Mesenchymal stem cell (in vitro differentiated cells and primary cell): ENCODE results near the gene OR10G3.

Experiments used
- DNase-seq: peaks from one replicate; pipeline ENCODE4 v3.0.0-alpha.2; 2013
- H2AFZ ChIP-seq: one replicate; pipeline ENCODE4 v1.6.1; 2013; ENCODE audit warnings: low read depth, mild to moderate bottlenecking, control low read depth, inconsistent platforms, low read length, moderate library complexity
- H2AK5ac ChIP-seq: 2 replicates; pipeline ENCODE4 v1.6.1; 2013; ENCODE audit warnings: low read length, moderate library complexity, mild to moderate bottlenecking, inconsistent platforms; ENCODE audit not compliant: severe bottlenecking
- H2BK120ac ChIP-seq: one replicate; pipeline ENCODE4 v1.6.1; 2013; ENCODE audit warnings: low read depth, mild to moderate bottlenecking, inconsistent platforms, low read length, moderate library complexity
- H2BK12ac ChIP-seq, 2 experiments: one replicate each; pipeline ENCODE4 v1.6.1; 2013; ENCODE audit warnings: inconsistent platforms in 2 of 2, low read length in 2 of 2, mild to moderate bottlenecking in 2 of 2, moderate library complexity in 2 of 2, control low read depth in 1 of 2
- H2BK15ac ChIP-seq: one replicate; pipeline ENCODE4 v1.6.1; 2013; ENCODE audit warnings: mild to moderate bottlenecking, low read depth, inconsistent platforms; ENCODE audit not compliant: poor library complexity, severe bottlenecking
- H2BK5ac ChIP-seq: 2 replicates; pipeline ENCODE4 v1.6.1; 2013; ENCODE audit warnings: low read depth, mild to moderate bottlenecking, low read length, control low read depth, inconsistent platforms; ENCODE audit not compliant: poor library complexity, severe bottlenecking
- H3K14ac ChIP-seq, 2 experiments: one replicate each; pipeline ENCODE4 v1.6.1; 2013; ENCODE audit warnings: inconsistent platforms in 2 of 2, low read length in 2 of 2, control low read depth in 1 of 2, mild to moderate bottlenecking in 1 of 2, moderate library complexity in 1 of 2
- H3K18ac ChIP-seq, 2 experiments: one replicate each; pipeline ENCODE4 v1.6.1; 2013; ENCODE audit warnings: inconsistent platforms in 2 of 2, low read length in 2 of 2, control low read depth in 1 of 2, low read depth in 1 of 2, mild to moderate bottlenecking in 1 of 2
- H3K23ac ChIP-seq, 2 experiments: one replicate each; pipeline ENCODE4 v1.6.1; 2013; ENCODE audit warnings: inconsistent platforms in 2 of 2, low read length in 2 of 2, mild to moderate bottlenecking in 2 of 2, moderate library complexity in 2 of 2, control low read depth in 1 of 2
- H3K27ac ChIP-seq: 2 replicates; pipeline ENCODE4 v1.5.1; 2013; ENCODE audit warnings: mild to moderate bottlenecking, moderate library complexity, low read length, control low read depth, inconsistent platforms; ENCODE audit not compliant: poor library complexity, severe bottlenecking
- H3K27me3 ChIP-seq, 2 experiments: 2 replicates each; pipeline versions ENCODE4 v1.6.1 to v1.7.0; 2013; ENCODE audit warnings: low read length in 2 of 2, mild to moderate bottlenecking in 2 of 2, moderate library complexity in 2 of 2, control low read depth in 1 of 2, inconsistent platforms in 1 of 2; ENCODE audit not compliant: control insufficient read depth in 1 of 2, insufficient read depth in 1 of 2
- H3K36me3 ChIP-seq, 2 experiments: 2 replicates each; pipeline versions ENCODE4 v1.6.1 to v1.7.0; 2013; ENCODE audit warnings: low read length in 2 of 2, control low read depth in 1 of 2, inconsistent platforms in 1 of 2, low read depth in 1 of 2, mild to moderate bottlenecking in 1 of 2; ENCODE audit not compliant: insufficient read depth in 2 of 2, control insufficient read depth in 1 of 2
- H3K4ac ChIP-seq, 2 experiments: one replicate each; pipeline ENCODE4 v1.6.1; 2013; ENCODE audit warnings: inconsistent platforms in 2 of 2, low read length in 2 of 2, mild to moderate bottlenecking in 2 of 2, moderate library complexity in 2 of 2, control low read depth in 1 of 2, low read depth in 1 of 2
- H3K4me1 ChIP-seq: 2 replicates; pipeline ENCODE4 v1.6.1; 2013; ENCODE audit warnings: low read depth, low read length, control low read depth; ENCODE audit not compliant: control insufficient read depth, insufficient read depth
- H3K4me2 ChIP-seq: 2 replicates; pipeline ENCODE4 v1.6.1; 2013; ENCODE audit warnings: low read length, mild to moderate bottlenecking, inconsistent platforms; ENCODE audit not compliant: poor library complexity, severe bottlenecking
- H3K4me3 ChIP-seq, 2 experiments: 2 replicates each; pipeline versions ENCODE4 v1.5.1 to v1.7.0; 2013; ENCODE audit warnings: low read length in 2 of 2, mild to moderate bottlenecking in 2 of 2, control low read depth in 1 of 2, low read depth in 1 of 2; ENCODE audit not compliant: insufficient read depth in 1 of 2
- H3K79me1 ChIP-seq: replicated peaks from 2 replicates; pipeline ENCODE4 v1.6.1; 2013; ENCODE audit warnings: mild to moderate bottlenecking, control low read depth, low read length, inconsistent platforms; ENCODE audit not compliant: poor library complexity, severe bottlenecking
- H3K9ac ChIP-seq: 2 replicates; pipeline ENCODE4 v1.7.0; 2013; ENCODE audit warnings: mild to moderate bottlenecking, low read length, moderate library complexity
- H3K9me3 ChIP-seq: 2 replicates; pipeline ENCODE4 v1.7.0; 2013; ENCODE audit warnings: mild to moderate bottlenecking, low read length; ENCODE audit not compliant: control insufficient read depth
- H4K8ac ChIP-seq: one replicate; pipeline ENCODE4 v1.6.1; 2013; ENCODE audit warnings: inconsistent platforms, mild to moderate bottlenecking, low read length, moderate library complexity
- H4K91ac ChIP-seq: one replicate; pipeline ENCODE4 v1.6.1; 2013; ENCODE audit warnings: mild to moderate bottlenecking, low read length, inconsistent platforms
- WGBS: methylation state at CpG from one replicate; pipeline ENCODE4 v1.1.7; 2013; ENCODE audit warnings: mixed read lengths; 5-methylcytosine and 5-hydroxymethylcytosine counted together

Gene OR10G3

DNA sequence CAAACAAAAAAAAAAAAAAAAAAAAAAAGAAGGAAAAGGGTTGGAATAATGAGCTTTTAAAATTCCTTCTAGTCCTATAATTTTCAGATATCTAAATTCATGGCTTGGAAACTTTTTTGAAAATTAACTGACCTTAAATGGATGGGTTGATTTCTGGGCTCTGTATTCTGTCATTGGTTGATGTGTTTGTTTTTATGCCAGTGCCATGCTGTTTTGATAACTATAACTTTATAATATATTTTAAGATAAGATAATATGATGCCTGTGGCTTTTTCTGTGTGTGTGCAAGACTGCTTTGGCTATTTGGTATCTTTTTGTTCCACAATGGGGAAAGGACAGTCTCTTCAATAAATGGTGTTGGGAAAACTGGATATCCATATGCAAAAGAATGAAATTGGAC, 7.3 kb downstream of the OR10G3 start:
- Histone ChIP-seq H2BK120ac (no peak overlapping the region), H4K8ac (no peak overlapping the region), H3K4me2 (no peak overlapping the region), H3K79me1 (no peaks in the 10 kb centered on the region), H3K14ac (no peak overlapping the region), H3K18ac (no peak overlapping the region), H4K91ac (no peak overlapping the region), H2BK12ac (no peak overlapping the region), H2AFZ (no peak overlapping the region), H2BK15ac (no peak overlapping the region), H3K27me3 (peaks cover 0 to 4% of the 10 kb centered on the region in 2 experiments), H3K23ac (no peak overlapping the region), H3K9ac (no peak overlapping the region), H2BK5ac (no peak overlapping the region), H3K36me3 (no peaks in the 10 kb centered on the region), H2AK5ac (no peak overlapping the region), H3K9me3 (peaks cover 10% of the 10 kb centered on the region), H3K4me1 (no peaks in the 10 kb centered on the region), H3K27ac (no peak overlapping the region), H3K4ac (no peak overlapping the region), H3K4me3 (no peak overlapping the region)
- no peak for DNase-seq

DNA sequence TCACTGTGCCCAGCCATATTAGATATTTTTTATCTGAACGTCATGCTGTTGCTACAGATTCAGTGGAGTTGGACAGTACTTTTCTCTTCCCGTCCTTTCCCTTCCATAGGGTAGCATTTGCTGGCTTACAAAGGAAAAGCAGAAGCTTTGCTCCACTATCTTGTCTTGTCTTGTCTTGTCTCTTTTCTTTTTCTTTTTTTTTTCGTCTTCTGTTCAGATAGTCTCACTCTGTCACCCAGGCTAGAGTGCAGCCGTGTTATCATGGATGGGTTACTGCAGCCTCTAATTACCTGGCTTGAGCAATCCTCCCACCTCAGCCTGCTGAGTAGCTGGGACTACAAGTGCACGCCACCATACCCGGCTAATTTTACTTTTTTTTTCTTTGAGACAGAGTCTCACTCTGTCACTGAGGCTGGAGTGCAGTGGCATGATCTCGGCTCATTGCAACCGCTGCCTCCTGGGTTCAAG, 21.1 kb downstream of the OR10G3 start:
- Histone ChIP-seq H3K4me3 (no peak overlapping the region), H2BK12ac (no peak overlapping the region), H3K9me3 (no peaks in the 10 kb centered on the region), H2BK5ac (no peak overlapping the region), H4K8ac (no peak overlapping the region), H3K79me1 (no peaks in the 10 kb centered on the region), H3K27ac (no peak overlapping the region), H2BK120ac (no peak overlapping the region), H3K36me3 (no peaks in the 10 kb centered on the region), H2BK15ac (no peak overlapping the region), H3K4me2 (no peak overlapping the region), H3K23ac (no peak overlapping the region), H3K27me3 (no peaks in the 10 kb centered on the region), H2AK5ac (no peak overlapping the region), H4K91ac (no peak overlapping the region), H3K4ac (no peak overlapping the region), H3K4me1 (peaks cover 4% of the 10 kb centered on the region), H3K18ac (no peak overlapping the region), H3K14ac (no peak overlapping the region), H2AFZ (no peak overlapping the region), H3K9ac (no peak overlapping the region)
- DNase-seq = no peak
- 88% methylated on average over 8 of the region's 8 CpGs for WGBS

DNA sequence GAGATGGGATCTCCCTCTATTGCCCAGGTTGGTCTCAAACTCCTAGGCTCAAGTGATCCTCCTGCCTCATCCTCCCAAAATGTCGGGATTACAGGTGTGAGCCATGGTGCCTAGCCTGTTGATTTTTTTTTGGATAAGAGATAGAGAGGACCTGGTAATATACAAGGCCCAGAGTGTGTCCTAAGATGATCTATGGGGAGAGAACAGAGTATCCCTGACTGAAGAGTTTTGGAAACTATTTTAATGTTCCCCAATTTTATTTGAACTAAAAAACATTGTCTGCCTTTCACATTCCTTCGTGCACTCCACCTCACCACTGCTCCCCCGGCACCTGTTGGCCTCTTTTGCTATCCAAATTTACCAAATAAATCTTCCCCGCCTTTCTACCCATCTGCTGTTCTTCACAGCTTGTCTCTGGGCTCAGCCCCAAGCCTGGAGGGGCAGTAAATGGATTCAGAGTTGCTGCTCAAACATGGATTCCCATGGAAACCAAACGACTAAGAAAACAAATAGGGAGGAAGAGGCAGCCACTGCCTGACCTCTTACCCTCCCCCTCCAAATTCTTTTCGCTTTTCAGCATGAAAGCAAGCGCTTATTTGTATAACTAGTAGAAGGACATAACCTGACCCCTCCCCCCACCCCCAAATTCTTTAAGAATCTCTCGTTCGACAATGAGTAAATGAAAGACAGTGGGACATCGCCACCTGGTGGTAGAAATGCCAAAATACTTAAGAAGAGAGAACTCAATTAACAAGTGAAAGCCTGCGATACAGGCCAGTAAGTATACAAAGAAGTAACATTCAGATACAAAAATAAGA, 22.6 kb downstream of the OR10G3 start:
- peak overlapping the region; percentile 86 for H3K9ac ChIP-seq
- H2BK120ac ChIP-seq = no peak overlapping the region
- H2BK5ac ChIP-seq = no peak overlapping the region
- no peak overlapping the region for H2BK15ac ChIP-seq
- peaks cover 4% of the 10 kb centered on the region for H3K4me1 ChIP-seq
- H2AK5ac ChIP-seq = no peak overlapping the region
- H3K27ac ChIP-seq = peak overlapping the region; percentile 43
- no peaks in the 10 kb centered on the region for H3K9me3 ChIP-seq
- no peak overlapping the region for H3K4ac ChIP-seq
- H3K14ac ChIP-seq = no peak overlapping the region
- H2AFZ ChIP-seq = no peak overlapping the region
- peak; percentile 93 for DNase-seq
- H3K36me3 ChIP-seq = no peaks in the 10 kb centered on the region
- H3K23ac ChIP-seq = no peak overlapping the region
- H4K8ac ChIP-seq = peak overlapping the region; percentile 0
- H3K4me3 ChIP-seq = peak overlapping the region in 1 of 2 experiments; percentile 66
- H3K18ac ChIP-seq = no peak overlapping the region
- no peak overlapping the region for H2BK12ac ChIP-seq
- no peak overlapping the region for H4K91ac ChIP-seq
- H3K4me2 ChIP-seq = peak overlapping the region; percentile 65
- H3K27me3 ChIP-seq = no peaks in the 10 kb centered on the region
- WGBS = 5% methylated on average over 8 of the region's 11 CpGs
- no peaks in the 10 kb centered on the region for H3K79me1 ChIP-seq

DNA sequence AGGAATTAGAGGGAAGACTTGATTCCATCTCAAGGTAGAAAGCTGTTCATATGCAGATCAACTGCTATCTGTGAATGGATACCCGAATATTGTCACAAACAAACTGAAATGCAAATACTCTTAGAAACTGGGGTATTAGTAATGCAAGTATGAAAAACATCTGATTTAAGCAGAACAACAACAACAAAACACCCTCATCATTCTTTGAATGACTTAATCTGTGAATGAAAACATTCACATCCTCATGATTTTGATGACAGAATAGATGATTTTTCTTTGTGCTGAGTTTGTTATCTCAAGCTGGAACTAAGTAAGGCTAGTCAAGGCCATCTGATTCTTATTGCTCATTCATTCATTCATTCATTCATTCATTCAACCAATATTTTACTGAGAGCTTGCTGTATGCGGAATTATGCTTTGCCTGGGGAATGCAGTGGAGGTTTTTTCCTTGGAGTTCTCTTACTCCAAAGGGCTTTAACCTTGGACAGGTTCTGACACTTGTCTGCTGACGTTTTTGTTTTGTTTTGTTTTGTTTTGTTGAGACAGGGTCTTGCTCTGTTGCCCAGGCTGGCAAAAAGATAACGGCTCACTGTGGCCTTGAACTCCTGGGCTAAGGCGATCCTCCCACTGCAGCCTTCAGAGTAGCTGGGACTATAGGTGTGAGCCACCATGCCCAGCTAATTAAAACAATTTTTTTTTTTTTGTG, 23.3 kb downstream of the OR10G3 start:
- Histone ChIP-seq H3K14ac (no peak overlapping the region), H3K9me3 (no peaks in the 10 kb centered on the region), H4K8ac (no peak overlapping the region), H2BK15ac (no peak overlapping the region), H3K4ac (no peak overlapping the region), H3K36me3 (no peaks in the 10 kb centered on the region), H2AFZ (no peak overlapping the region), H3K23ac (no peak overlapping the region), H3K4me2 (no peak overlapping the region), H3K9ac (peak overlapping the region; percentile 86), H3K18ac (no peak overlapping the region), H4K91ac (no peak overlapping the region), H3K4me1 (peaks cover 4% of the 10 kb centered on the region), H2AK5ac (no peak overlapping the region), H2BK12ac (no peak overlapping the region), H3K79me1 (no peaks in the 10 kb centered on the region), H2BK5ac (no peak overlapping the region), H3K4me3 (no peak overlapping the region), H3K27ac (no peak overlapping the region), H2BK120ac (no peak overlapping the region), H3K27me3 (no peaks in the 10 kb centered on the region)
- DNase-seq = no peak
- WGBS = 62% methylated on average over 4 of the region's 5 CpGs
